WTC11 (cell line): Measurements from ENCODE around the gene SLC1A7. TPM values are rescaled to one million over a fixed set of nuclear protein-coding genes. Genes with fewer than 3 reads are reported as not detected.

Source experiments
- ATAC-seq: fragments of 200-7000 bp; cut with Tn5 transposase; 2 replicates; pipeline ENCODE4 v1.10.0; 2021; ENCODE audit warnings: mild to moderate bottlenecking, moderate library complexity
- CTCF ChIA-PET: fragments of 300-600 bp; sonication (Branson Sonifier 250); formaldehyde crosslinking; loops from one replicate; lab custom pipeline; 2021; ENCODE audit warnings: antibody characterized with exemption; lab: Charles Lee
- POLR2A ChIA-PET: fragments of 350-600 bp; sonication (Branson Sonifier 250); formaldehyde crosslinking; loops from one replicate; lab custom pipeline; 2021; ENCODE audit warnings: antibody characterized with exemption; lab: Charles Lee
- DNase-seq: peaks from one replicate; pipeline ENCODE4 v3.0.0; 2021; ENCODE audit warnings: low spot score
- H3K27ac Mint-ChIP-seq: 2 replicates; pipeline ENCODE4 v1.8.0; 2021; ENCODE audit warnings: mixed read lengths
- H3K27me3 Mint-ChIP-seq: 2 replicates; pipeline ENCODE4 v1.8.0; 2021; ENCODE audit warnings: low read depth, mild to moderate bottlenecking, moderate library complexity, mixed read lengths
- H3K36me3 Mint-ChIP-seq: 2 replicates; pipeline ENCODE4 v1.8.0; 2021; ENCODE audit warnings: mixed read lengths
- H3K4me1 Mint-ChIP-seq: 2 replicates; pipeline ENCODE4 v1.8.0; 2022; ENCODE audit warnings: mixed read lengths
- H3K4me3 Mint-ChIP-seq: 2 replicates; pipeline ENCODE4 v1.8.0; 2021; ENCODE audit warnings: mild to moderate bottlenecking, moderate library complexity, mixed read lengths
- H3K9me3 Mint-ChIP-seq: 2 replicates; pipeline ENCODE4 v1.8.0; 2021; ENCODE audit warnings: mixed read lengths
- CBFB ChIP-seq: sonication (generic); formaldehyde crosslinking; IDR thresholded peaks from 2 replicates; pipeline ENCODE4 v1.8.1; 2022; ENCODE audit warnings: mild to moderate bottlenecking, low read depth, missing genetic modification reagents
- E2F1 ChIP-seq: sonication (generic); formaldehyde crosslinking; IDR thresholded peaks from 2 replicates; pipeline ENCODE4 v1.8.0; 2022; ENCODE audit warnings: mild to moderate bottlenecking, missing genetic modification reagents
- E2F4 ChIP-seq: sonication (generic); formaldehyde crosslinking; IDR thresholded peaks from 2 replicates; pipeline ENCODE4 v1.8.1; 2022; ENCODE audit warnings: low read depth, mild to moderate bottlenecking, moderate library complexity, missing genetic modification reagents, borderline replicate concordance
- E2F5 ChIP-seq: sonication (generic); formaldehyde crosslinking; IDR thresholded peaks from 2 replicates; pipeline ENCODE4 v1.8.1; 2022; ENCODE audit warnings: mild to moderate bottlenecking, moderate library complexity, missing genetic modification reagents
- ELF4 ChIP-seq: sonication (generic); formaldehyde crosslinking; IDR thresholded peaks from 2 replicates; pipeline ENCODE4 v1.8.1; 2022; ENCODE audit warnings: low read depth, mild to moderate bottlenecking, moderate library complexity, missing genetic modification reagents
- ERG ChIP-seq: fragments of 250-450 bp; sonication (Bioruptor Pico); IDR thresholded peaks from 2 replicates; pipeline ENCODE4 v1.8.0; 2021; ENCODE audit warnings: mild to moderate bottlenecking
- ETV6 ChIP-seq: sonication (generic); formaldehyde crosslinking; IDR thresholded peaks from 2 replicates; pipeline ENCODE4 v1.8.1; 2022; ENCODE audit warnings: mild to moderate bottlenecking, missing genetic modification reagents
- FOXP1 ChIP-seq: sonication (generic); formaldehyde crosslinking; IDR thresholded peaks from 2 replicates; pipeline ENCODE4 v1.8.0; 2022; ENCODE audit warnings: missing genetic modification reagents, mild to moderate bottlenecking, moderate library complexity, borderline replicate concordance
- HMGXB4 ChIP-seq: sonication (generic); formaldehyde crosslinking; IDR thresholded peaks from 2 replicates; pipeline ENCODE4 v1.8.1; 2023; ENCODE audit warnings: mild to moderate bottlenecking, moderate library complexity, missing genetic modification reagents
- JUN ChIP-seq: sonication (generic); formaldehyde crosslinking; IDR thresholded peaks from 2 replicates; pipeline ENCODE4 v1.8.0; 2023; ENCODE audit warnings: mild to moderate bottlenecking, missing genetic modification reagents
- KAT7 ChIP-seq: sonication (generic); formaldehyde crosslinking; IDR thresholded peaks from 2 replicates; pipeline ENCODE4 v1.8.1; 2023; ENCODE audit warnings: missing genetic modification reagents, mild to moderate bottlenecking, borderline replicate concordance
- MLX ChIP-seq: sonication (generic); formaldehyde crosslinking; IDR thresholded peaks from 2 replicates; pipeline ENCODE4 v1.8.1; 2023; ENCODE audit warnings: mild to moderate bottlenecking, missing genetic modification reagents, moderate library complexity
- MYBL2 ChIP-seq: sonication (generic); formaldehyde crosslinking; IDR thresholded peaks from 2 replicates; pipeline ENCODE4 v1.8.1; 2023; ENCODE audit warnings: mild to moderate bottlenecking, moderate library complexity, missing genetic modification reagents
- NFE2L1 ChIP-seq: sonication (generic); formaldehyde crosslinking; IDR thresholded peaks from 2 replicates; pipeline ENCODE4 v1.8.1; 2023; ENCODE audit warnings: missing genetic modification reagents
- NFYB ChIP-seq: sonication (generic); formaldehyde crosslinking; conservative IDR thresholded peaks from 2 replicates; pipeline ENCODE4 v1.8.0; 2022; ENCODE audit warnings: low read depth, missing genetic modification reagents
- PRDM15 ChIP-seq: sonication (generic); formaldehyde crosslinking; IDR thresholded peaks from 2 replicates; pipeline ENCODE4 v1.8.0; 2022; ENCODE audit warnings: missing genetic modification reagents
- RORB ChIP-seq: fragments of 250-450 bp; sonication (Bioruptor Pico); IDR thresholded peaks from 2 replicates; pipeline ENCODE4 v1.9.0; 2021; ENCODE audit warnings: mild to moderate bottlenecking
- TCF7 ChIP-seq: sonication (generic); formaldehyde crosslinking; IDR thresholded peaks from 2 replicates; pipeline ENCODE4 v1.8.0; 2022; ENCODE audit warnings: mild to moderate bottlenecking, low read depth, missing genetic modification reagents, moderate library complexity
- USF1 ChIP-seq: sonication (generic); formaldehyde crosslinking; IDR thresholded peaks from 2 replicates; pipeline ENCODE4 v1.8.0; 2022; ENCODE audit warnings: mild to moderate bottlenecking, missing genetic modification reagents
- ZNF219 ChIP-seq: sonication (generic); formaldehyde crosslinking; IDR thresholded peaks from 2 replicates; pipeline ENCODE4 v1.8.0; 2023; ENCODE audit warnings: missing genetic modification reagents, mild to moderate bottlenecking, borderline replicate concordance
- total RNA-seq: library from RNA; stranded (reverse); gene quantifications from 3 replicates; pipeline ENCODE4 v1.2.3, GENCODE V29; 2021

Gene SLC1A7
- total RNA-seq, 1 experiment from 2014 or later = not detected

GRCh38 chr1:53176452-53177208 is 34.2 kb upstream of the SLC1A7 start:
- ATAC-seq (no peak), DNase-seq (no peak)
- TF ChIP-seq ETV6 (CRISPR knock-in tag) (no peak), ELF4 (no peak), NFYB (CRISPR knock-in tag) (no peak), FOXP1 (CRISPR knock-in tag) (no peak), E2F1 (CRISPR knock-in tag) (no peak), ZNF219 (CRISPR knock-in tag) (no peak)
- Mint-ChIP-seq H3K4me3 (no peak overlapping the region), H3K27ac (no peak overlapping the region), H3K9me3 (no peaks in the 10 kb centered on the region), H3K36me3 (no peaks in the 10 kb centered on the region), H3K27me3 (peaks cover 20% of the 10 kb centered on the region; the same call in 1 of the 2 replicates), H3K4me1 (peaks cover 31% of the 10 kb centered on the region)
- POLR2A ChIA-PET = no interaction called here
- CTCF ChIA-PET = interaction anchor here (1.1 kb wide), 2 partner anchors 14 to 39 kb away, joined by 3 to 4 read pairs; no protein-coding TSS in a partner anchor

GRCh38 chr1:53174971-53175913 is 32.8 kb upstream of the SLC1A7 start:
- ATAC-seq = no peak
- H3K36me3 Mint-ChIP-seq = no peaks in the 10 kb centered on the region
- TF ChIP-seq CBFB (no peak), MLX (CRISPR knock-in tag) (no peak), E2F5 (no peak), FOXP1 (CRISPR knock-in tag) (no peak), TCF7 (CRISPR knock-in tag) (no peak), E2F4 (no peak), ERG (CRISPR knock-in tag) (no peak), MYBL2 (CRISPR knock-in tag) (no peak), RORB (CRISPR knock-in tag) (no peak), NFE2L1 (CRISPR knock-in tag) (no peak), HMGXB4 (CRISPR knock-in tag) (no peak), PRDM15 (CRISPR knock-in tag) (no peak), KAT7 (CRISPR knock-in tag) (no peak), USF1 (CRISPR knock-in tag) (no peak), JUN (no peak)
- TF ChIP-seq, all 79 proteins: peak for 0
- peaks cover 11% of the 10 kb centered on the region; the same call in 1 of the 2 replicates for H3K27me3 Mint-ChIP-seq
- POLR2A ChIA-PET = no interaction called here
- H3K4me1 Mint-ChIP-seq = peaks cover 31% of the 10 kb centered on the region
- CTCF ChIA-PET = interaction anchor here (1.1 kb wide), 1 partner anchor 11 kb away, joined by 3 read pairs; no protein-coding TSS in a partner anchor
- H3K9me3 Mint-ChIP-seq = no peaks in the 10 kb centered on the region
- no peak for DNase-seq
- H3K27ac Mint-ChIP-seq = no peak overlapping the region
- H3K4me3 Mint-ChIP-seq = no peak overlapping the region
